ENCODE measurements around the gene BUB3. TPM values are rescaled to one million over a fixed set of nuclear protein-coding genes. Genes with fewer than 3 reads are reported as not detected.
"Not testable (repeated sequence)": the region's sequence is repeated elsewhere in the genome, so short reads cannot be mapped to it uniquely, and the experiment has no call there.

The BUB3 gene
- total RNA-seq, 2 experiments from 2014 or later: 254 to 265 TPM

GRCh38 chr10:123178390-123178789 lies 24.2 kb downstream of the BUB3 start:
- H3K4me3 Mint-ChIP-seq; POLR2A ChIA-PET; DNase-seq; H3K27me3 Mint-ChIP-seq; ATAC-seq (ENCODE audit: low read depth); H3K27ac Mint-ChIP-seq; H3K4me1 Mint-ChIP-seq; H3K9me3 Mint-ChIP-seq: not testable (repeated sequence)
- peaks cover 59% of the 10 kb centered on the region for H3K36me3 Mint-ChIP-seq

- no peak overlapping the region for H3K27ac Mint-ChIP-seq
- H3K9me3 Mint-ChIP-seq: peaks cover 15% of the 10 kb centered on the region
- H3K27me3 Mint-ChIP-seq: no peaks in the 10 kb centered on the region
- H3K4me3 Mint-ChIP-seq: no peak overlapping the region
- POLR2A ChIA-PET: no interaction called here
- H3K4me1 Mint-ChIP-seq: no peaks in the 10 kb centered on the region
- no peak for ATAC-seq (ENCODE audit: low read depth)
- DNase-seq: no peak
- peaks cover 61% of the 10 kb centered on the region for H3K36me3 Mint-ChIP-seq
These were observed 26.2 kb downstream of the BUB3 start for GRCh38 chr10:123180101-123181090.

- H3K4me3 Mint-ChIP-seq: no peak overlapping the region
- no peaks in the 10 kb centered on the region for H3K27me3 Mint-ChIP-seq
- H3K9me3 Mint-ChIP-seq: peaks cover 18% of the 10 kb centered on the region
- ATAC-seq (ENCODE audit: low read depth): no peak
- POLR2A ChIA-PET: no interaction called here
- DNase-seq: no peak
- H3K4me1 Mint-ChIP-seq: no peaks in the 10 kb centered on the region
- peaks cover 54% of the 10 kb centered on the region for H3K36me3 Mint-ChIP-seq
- H3K27ac Mint-ChIP-seq: no peak overlapping the region
These were observed 29.5 kb downstream of the BUB3 start for GRCh38 chr10:123183724-123184123.

GRCh38 chr10:123187781-123188180 lies 33.6 kb downstream of the BUB3 start:
- POLR2A ChIA-PET: no interaction called here
- H3K4me3 Mint-ChIP-seq: no peak overlapping the region
- no peaks in the 10 kb centered on the region for H3K27me3 Mint-ChIP-seq
- no peaks in the 10 kb centered on the region for H3K4me1 Mint-ChIP-seq
- no peak overlapping the region for H3K27ac Mint-ChIP-seq
- H3K36me3 Mint-ChIP-seq: peaks cover 53% of the 10 kb centered on the region
- ATAC-seq (ENCODE audit: low read depth): no peak
- H3K9me3 Mint-ChIP-seq: peaks cover 18% of the 10 kb centered on the region
- DNase-seq: no peak

GRCh38 chr10:123191886-123192285 lies 37.7 kb downstream of the BUB3 start:
- Mint-ChIP-seq H3K27me3 (no peaks in the 10 kb centered on the region), H3K36me3 (peaks cover 23% of the 10 kb centered on the region), H3K4me1 (no peaks in the 10 kb centered on the region), H3K27ac (no peak overlapping the region), H3K4me3 (no peak overlapping the region), H3K9me3 (no peaks in the 10 kb centered on the region)
- no peak for ATAC-seq (ENCODE audit: low read depth)
- POLR2A ChIA-PET: no interaction called here
- DNase-seq: no peak

- Mint-ChIP-seq H3K27ac (no peak overlapping the region), H3K4me1 (peaks cover 7% of the 10 kb centered on the region), H3K36me3 (peaks cover 22% of the 10 kb centered on the region), H3K27me3 (no peaks in the 10 kb centered on the region), H3K4me3 (no peak overlapping the region), H3K9me3 (peaks cover 3% of the 10 kb centered on the region)
- DNase-seq (no peak), ATAC-seq (ENCODE audit: low read depth) (no peak)
- POLR2A ChIA-PET: no interaction called here
These were observed 39.9 kb downstream of the BUB3 start for GRCh38 chr10:123194056-123194455.

GRCh38 chr10:123200531-123200930 lies 46.3 kb downstream of the BUB3 start:
- POLR2A ChIA-PET: interaction anchor here (0.6 kb wide), 1 partner anchor 472 kb away, joined by 3 read pairs; no protein-coding TSS in a partner anchor

GRCh38 chr10:123202506-123202905 lies 48.3 kb downstream of the BUB3 start:
- DNase-seq (no peak), ATAC-seq (ENCODE audit: low read depth) (no peak)
- peaks cover 6% of the 10 kb centered on the region for H3K9me3 Mint-ChIP-seq
- no peaks in the 10 kb centered on the region for H3K27me3 Mint-ChIP-seq
- no peak overlapping the region for H3K4me3 Mint-ChIP-seq
- POLR2A ChIA-PET: no interaction called here
- H3K27ac Mint-ChIP-seq: no peak overlapping the region
- peaks cover 31% of the 10 kb centered on the region for H3K36me3 Mint-ChIP-seq
- peaks cover 10% of the 10 kb centered on the region for H3K4me1 Mint-ChIP-seq

More at GRCh38 chr10:123200531-123200930, 46.3 kb downstream of the BUB3 start:
- Mint-ChIP-seq H3K4me3 (no peak overlapping the region), H3K4me1 (peaks cover 7% of the 10 kb centered on the region), H3K36me3 (peaks cover 27% of the 10 kb centered on the region), H3K27ac (no peak overlapping the region), H3K27me3 (no peaks in the 10 kb centered on the region), H3K9me3 (peaks cover 4% of the 10 kb centered on the region)
- ATAC-seq (ENCODE audit: low read depth) (no peak), DNase-seq (no peak)

GRCh38 chr10:123203393-123204126 lies 49.4 kb downstream of the BUB3 start:
- Mint-ChIP-seq H3K9me3 (peaks cover 9% of the 10 kb centered on the region), H3K4me1 (peaks cover 5% of the 10 kb centered on the region), H3K4me3 (no peak overlapping the region), H3K27ac (no peak overlapping the region), H3K36me3 (peaks cover 32% of the 10 kb centered on the region), H3K27me3 (no peaks in the 10 kb centered on the region)
- no peak for DNase-seq
- POLR2A ChIA-PET: no interaction called here
- no peak for ATAC-seq (ENCODE audit: low read depth)

GRCh38 chr10:123204127-123204461 lies 49.9 kb downstream of the BUB3 start:
- Mint-ChIP-seq H3K9me3 (peaks cover 8% of the 10 kb centered on the region), H3K27me3 (no peaks in the 10 kb centered on the region), H3K36me3 (peaks cover 30% of the 10 kb centered on the region), H3K4me3 (no peak overlapping the region), H3K4me1 (peaks cover 3% of the 10 kb centered on the region), H3K27ac (no peak overlapping the region)
- no peak for ATAC-seq (ENCODE audit: low read depth)
- DNase-seq: no peak
- POLR2A ChIA-PET: no interaction called here

GRCh38 chr10:123205041-123205440 lies 50.8 kb downstream of the BUB3 start:
- peaks cover 8% of the 10 kb centered on the region for H3K9me3 Mint-ChIP-seq
- peaks cover 3% of the 10 kb centered on the region for H3K4me1 Mint-ChIP-seq
- peaks cover 30% of the 10 kb centered on the region for H3K36me3 Mint-ChIP-seq
- no peak overlapping the region for H3K27ac Mint-ChIP-seq
- ATAC-seq (ENCODE audit: low read depth) (no peak), DNase-seq (no peak)
- no peaks in the 10 kb centered on the region for H3K27me3 Mint-ChIP-seq
- POLR2A ChIA-PET: no interaction called here
- H3K4me3 Mint-ChIP-seq: no peak overlapping the region

GRCh38 chr10:123212063-123212462 lies 57.9 kb downstream of the BUB3 start:
- peaks cover 25% of the 10 kb centered on the region for H3K36me3 Mint-ChIP-seq
- no peak overlapping the region for H3K4me3 Mint-ChIP-seq
- H3K4me1 Mint-ChIP-seq: no peaks in the 10 kb centered on the region
- H3K27me3 Mint-ChIP-seq: no peaks in the 10 kb centered on the region
- no peak overlapping the region for H3K27ac Mint-ChIP-seq
- POLR2A ChIA-PET: no interaction called here
- no peak for ATAC-seq (ENCODE audit: low read depth)
- peaks cover 13% of the 10 kb centered on the region for H3K9me3 Mint-ChIP-seq
- no peak for DNase-seq

- ATAC-seq (ENCODE audit: low read depth) (no peak), DNase-seq (no peak)
- Mint-ChIP-seq H3K27me3 (no peaks in the 10 kb centered on the region), H3K9me3 (peaks cover 13% of the 10 kb centered on the region), H3K36me3 (peaks cover 27% of the 10 kb centered on the region), H3K4me1 (no peaks in the 10 kb centered on the region), H3K27ac (no peak overlapping the region), H3K4me3 (no peak overlapping the region)
- POLR2A ChIA-PET: no interaction called here
These were observed 58.4 kb downstream of the BUB3 start for GRCh38 chr10:123212640-123213039.

- Mint-ChIP-seq H3K27me3 (no peaks in the 10 kb centered on the region), H3K27ac (no peak overlapping the region), H3K9me3 (peaks cover 11% of the 10 kb centered on the region), H3K36me3 (peaks cover 23% of the 10 kb centered on the region), H3K4me1 (no peaks in the 10 kb centered on the region), H3K4me3 (no peak overlapping the region)
- DNase-seq (no peak), ATAC-seq (ENCODE audit: low read depth) (no peak)
- POLR2A ChIA-PET: no interaction called here
These were observed 59.0 kb downstream of the BUB3 start for GRCh38 chr10:123213192-123213591.

Data from activated naive CD8-positive, alpha-beta T cell treated with anti-CD3 and anti-CD28 coated beads, Interleukin-2, amount 10 ng/mL, durations not matched to agents 7 days and 5 days (primary cell).